Stimulated activated CD8-positive, alpha-beta memory T cell treated with anti-CD3 and anti-CD28 coated beads, Interleukin-15, amount 100 ng/mL, for 24 hours (primary cell): ENCODE data around the gene PARPBP.
"Not testable (repeated sequence)": the region's sequence is repeated elsewhere in the genome, so short reads cannot be mapped to it uniquely, and the experiment has no call there.

Experiments
- DNase-seq: peaks from one replicate; pipeline ENCODE4 v3.0.0-alpha.2; 2020; ENCODE audit warnings: low read depth

The PARPBP gene

DNA sequence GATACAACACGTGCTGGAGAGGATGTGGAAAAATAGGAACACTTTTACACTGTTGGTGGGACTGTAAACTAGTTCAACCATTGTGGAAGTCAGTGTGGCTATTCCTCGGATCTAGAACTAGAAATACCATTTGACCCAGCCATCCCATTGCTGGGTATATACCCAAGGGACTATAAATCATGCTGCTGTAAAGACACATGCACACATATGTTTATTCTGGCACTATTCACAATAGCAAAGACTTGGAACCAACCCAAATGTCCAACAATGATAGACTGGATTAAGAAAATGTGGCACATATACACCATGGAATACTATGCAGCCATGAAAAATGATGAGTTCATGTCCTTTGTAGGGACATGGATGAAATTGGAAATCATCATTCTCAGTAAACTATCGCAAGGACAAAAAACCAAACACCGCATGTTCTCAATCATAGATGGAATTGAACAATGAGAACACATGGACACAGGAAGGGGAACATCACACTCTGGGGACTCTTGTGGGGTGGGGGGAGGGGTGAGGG is 27.1 kb downstream of the PARPBP start:
- DNase-seq, result not testable (repeated sequence)

DNA sequence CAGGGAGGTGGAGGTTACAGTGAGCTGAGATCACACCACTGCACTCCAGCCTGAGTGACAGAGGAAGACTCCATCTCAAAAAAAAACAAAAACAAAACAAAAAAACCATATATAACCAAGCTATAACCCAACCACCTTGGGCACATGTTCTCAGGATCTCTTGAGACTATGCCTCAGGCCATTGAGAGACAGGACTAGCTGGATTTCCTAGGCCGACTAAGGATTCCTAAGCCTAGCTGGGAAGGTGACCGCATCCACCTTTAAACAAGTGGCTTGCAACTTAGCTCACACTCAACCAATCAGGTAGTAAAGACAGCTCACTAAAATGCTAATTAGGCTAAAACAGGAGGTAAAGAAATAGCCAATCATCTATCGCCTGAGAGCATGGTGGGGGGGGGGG is 35.2 kb downstream of the PARPBP start:
- not testable (repeated sequence) for DNase-seq

DNA sequence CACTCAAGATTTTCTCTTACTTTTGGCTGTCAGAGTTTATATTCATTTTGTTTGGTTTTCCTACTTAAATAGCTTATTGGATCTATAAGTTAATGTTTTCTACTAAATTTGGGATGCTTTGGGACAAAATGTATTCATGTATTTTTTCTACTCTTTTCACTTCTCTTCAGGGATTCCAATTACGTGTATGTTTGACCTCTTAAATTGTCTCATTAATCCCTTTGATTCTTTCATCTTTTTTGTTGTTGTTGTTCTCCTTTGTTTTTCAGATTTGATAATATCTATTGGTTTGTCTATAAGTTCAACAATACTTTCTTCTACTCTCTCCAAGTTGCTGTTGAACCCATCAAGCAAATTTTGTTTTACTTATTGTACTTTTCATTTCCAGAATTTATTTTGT is 43.4 kb downstream of the PARPBP start:
- no peak for DNase-seq

DNA sequence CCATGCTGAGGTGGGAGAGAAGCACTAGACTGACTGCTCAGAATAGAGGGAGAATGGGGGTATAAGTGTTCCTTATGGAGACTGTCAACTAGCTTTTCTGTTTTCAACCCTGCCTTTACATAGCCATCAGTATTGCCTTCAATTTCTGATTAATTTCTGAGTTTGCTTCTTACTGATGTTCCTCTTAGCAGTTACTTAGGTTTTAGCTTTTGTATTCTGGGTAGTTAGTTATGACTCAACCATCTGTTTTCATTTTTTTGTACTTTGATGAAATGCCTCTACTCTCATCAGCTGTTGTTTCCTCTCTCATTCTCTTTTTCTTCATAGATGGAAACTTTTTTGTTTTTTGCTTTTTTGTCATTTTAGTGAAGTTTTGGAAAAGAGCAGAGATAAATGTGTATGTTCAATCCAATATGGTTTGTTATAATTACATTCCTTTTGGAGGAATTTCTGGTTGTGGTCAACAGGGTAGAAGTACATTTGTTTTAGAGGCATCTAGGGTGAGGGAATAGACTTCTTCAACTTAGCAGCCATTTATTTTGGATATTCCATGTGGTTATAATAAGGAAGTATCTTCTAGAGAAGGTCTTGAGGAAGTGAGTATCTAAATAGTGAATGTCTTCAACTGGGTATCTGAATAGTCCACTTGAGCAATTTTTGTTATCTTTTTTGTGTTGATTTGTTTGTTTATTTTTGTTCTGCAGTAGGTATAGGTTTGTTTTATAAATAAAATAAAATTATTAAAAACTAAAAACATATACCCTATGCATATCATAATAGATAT is 48.0 kb downstream of the PARPBP start:
- DNase-seq, result no peak

DNA sequence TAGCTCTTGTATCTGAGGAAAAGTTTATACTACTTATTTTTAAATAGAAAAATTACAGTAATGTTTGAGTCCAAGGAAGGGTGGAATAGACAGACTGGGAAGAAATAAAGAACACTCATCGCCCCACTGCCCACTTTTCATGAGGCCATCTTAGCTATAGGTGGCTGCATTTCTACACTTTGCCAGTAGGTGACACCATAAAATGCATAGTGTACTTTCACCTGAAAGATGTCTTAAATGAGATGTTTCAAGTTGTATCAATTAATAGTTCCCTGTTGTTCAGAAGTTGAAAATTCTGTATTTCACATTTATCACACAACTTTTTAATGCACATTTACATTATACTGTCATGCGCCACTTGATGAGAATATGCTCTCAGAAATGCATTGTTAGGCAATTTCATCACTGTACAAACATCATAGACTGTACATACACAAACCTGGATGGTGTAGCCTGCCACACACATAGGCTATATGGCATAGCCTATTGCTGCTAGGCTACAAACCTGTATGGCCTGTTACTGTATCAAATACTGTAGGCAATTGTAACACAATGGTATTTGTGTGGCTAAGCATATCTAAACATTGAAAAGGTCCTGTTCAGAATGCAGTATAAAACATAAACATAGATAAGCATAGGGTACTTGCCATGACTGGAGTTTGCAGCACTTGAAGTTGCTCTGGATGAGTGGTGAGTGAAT is 50.1 kb downstream of the PARPBP start:
- no peak for DNase-seq

DNA sequence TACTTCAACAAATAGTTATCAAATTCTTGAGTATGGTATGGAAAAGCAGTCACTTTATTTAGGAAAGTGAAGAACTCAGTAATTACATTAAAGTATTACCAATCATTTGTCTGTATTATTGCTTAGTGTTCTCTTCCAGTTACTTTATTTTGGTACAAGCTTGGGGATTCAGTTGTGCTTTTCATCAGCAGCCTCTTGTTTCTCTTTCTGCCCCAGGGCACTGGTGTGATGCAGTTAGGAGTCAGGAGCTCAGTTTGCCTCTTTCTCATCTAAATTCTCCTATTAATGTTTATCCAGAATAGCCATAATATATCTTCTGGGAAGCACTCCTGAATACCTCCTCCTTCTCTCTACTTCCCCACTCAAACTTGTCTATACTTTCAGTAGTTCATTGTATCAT is 52.0 kb downstream of the PARPBP start:
- DNase-seq, result no peak

DNA sequence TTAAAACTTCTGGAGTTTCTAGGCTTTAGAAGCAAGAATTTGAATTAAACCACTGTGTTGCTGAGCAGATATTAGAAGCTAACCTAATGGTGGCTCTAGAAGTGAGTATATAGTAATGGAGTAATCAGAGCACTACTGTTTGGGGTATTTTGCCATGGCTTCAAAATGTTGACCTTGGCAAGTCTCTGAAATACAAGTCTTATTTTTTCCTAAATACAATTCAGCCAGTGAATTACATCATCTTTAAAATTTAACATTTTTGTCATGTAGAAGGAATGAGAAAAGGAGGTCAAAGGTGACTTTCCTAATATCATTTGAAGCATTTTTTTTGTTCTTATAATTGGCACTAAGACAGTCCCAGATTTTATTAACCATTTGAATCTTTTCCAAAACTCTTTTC is 52.5 kb downstream of the PARPBP start:
- DNase-seq, result no peak

DNA sequence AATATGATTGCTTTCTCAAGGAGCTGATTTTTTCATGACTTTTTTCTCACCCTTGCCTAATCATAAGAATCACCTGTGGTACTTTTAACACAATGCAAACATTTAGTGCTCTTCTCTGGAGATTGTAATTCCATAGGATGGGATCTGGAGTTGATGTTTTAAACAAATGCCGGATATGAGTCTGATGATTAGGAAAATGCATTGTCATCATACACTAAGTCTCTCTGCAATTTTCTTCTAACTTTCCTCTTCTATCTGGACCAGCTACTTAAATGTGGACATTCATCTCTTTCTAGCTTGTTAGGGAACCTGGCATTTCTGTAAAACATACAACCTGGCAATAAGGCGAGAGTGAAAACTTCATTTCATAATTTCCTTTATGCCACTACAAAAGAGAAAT is 54.1 kb downstream of the PARPBP start:
- no peak for DNase-seq

DNA sequence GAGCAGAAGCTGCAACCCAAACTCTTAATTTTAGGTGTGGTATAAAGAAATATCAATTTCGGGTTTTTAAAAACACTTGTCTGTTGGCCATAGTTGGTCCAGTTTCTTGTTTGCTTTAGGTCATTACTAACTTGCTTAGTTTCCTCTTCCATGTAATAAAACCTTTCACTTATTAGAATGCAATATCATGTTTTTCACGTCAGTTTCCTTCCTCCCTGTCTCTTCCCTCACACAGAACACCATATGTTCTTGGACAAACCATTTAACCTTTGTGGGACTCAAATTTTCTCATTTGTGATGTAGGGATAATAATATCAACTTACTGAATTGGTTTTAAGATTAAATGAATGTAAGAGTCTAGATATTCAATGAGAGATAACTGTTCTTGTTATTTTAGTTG is 54.8 kb downstream of the PARPBP start:
- DNase-seq, result no peak

DNA sequence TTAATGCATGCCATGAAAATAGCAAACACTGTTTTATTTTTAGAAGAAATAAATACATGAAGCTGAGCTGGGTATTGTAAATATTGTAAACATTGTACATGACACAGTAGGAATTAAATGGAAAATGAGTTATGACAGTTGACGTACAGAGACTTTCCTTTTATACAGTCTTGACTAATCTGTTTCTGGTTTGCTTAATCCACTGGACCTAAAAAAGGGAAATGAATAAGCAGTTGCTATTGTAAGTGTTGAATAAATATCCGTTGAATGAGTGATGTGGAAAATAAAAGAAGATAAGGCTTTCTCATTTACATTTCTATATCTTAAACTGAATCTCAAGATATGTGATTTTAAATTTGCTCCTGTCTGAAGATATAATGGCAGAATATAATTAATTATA is 62.7 kb downstream of the PARPBP start:
- no peak for DNase-seq

DNA sequence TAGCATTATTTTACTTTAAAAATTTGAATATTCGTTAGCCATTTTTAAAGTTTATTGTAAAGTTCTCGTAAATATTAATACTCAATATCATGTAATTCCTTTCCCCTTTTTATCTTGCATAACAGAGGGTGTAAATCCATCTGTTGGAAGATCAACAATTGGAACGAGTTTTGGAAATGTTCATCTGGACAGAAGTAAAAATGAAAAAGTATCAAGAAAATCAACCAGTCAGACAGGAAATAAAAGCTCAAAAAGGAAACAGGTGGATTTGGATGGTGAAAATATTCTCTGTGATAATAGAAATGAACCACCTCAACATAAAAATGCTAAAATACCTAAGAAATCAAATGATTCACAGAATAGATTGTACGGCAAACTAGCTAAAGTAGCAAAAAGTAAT is 75.8 kb downstream of the PARPBP start:
- DNase-seq, result no peak

DNA sequence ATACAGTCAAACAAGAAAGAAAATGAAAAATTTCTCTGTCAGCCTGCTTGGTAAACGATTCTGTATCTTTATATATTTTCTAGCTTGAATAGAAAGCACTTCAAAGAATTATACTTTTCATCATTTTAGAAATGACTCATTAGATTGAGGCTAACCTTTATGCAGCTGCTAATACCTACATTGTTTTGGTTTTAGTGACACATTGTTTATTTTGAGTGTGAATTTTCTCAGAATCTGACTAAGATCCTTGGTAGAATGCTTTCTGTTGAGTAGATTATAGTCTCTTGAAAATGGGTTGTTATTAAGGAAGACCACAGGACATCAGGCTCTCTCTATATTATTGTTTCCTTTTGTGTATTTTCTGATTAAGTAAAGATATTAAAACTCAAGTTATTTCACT is 77.8 kb downstream of the PARPBP start, which contains the start of gene PMCH:
PMCH (minus strand) TSS at position 45 of the 400 bp plus-strand sequence. CDS start 63 bp downstream, outside the sequence.
- DNase-seq, result no peak

DNA sequence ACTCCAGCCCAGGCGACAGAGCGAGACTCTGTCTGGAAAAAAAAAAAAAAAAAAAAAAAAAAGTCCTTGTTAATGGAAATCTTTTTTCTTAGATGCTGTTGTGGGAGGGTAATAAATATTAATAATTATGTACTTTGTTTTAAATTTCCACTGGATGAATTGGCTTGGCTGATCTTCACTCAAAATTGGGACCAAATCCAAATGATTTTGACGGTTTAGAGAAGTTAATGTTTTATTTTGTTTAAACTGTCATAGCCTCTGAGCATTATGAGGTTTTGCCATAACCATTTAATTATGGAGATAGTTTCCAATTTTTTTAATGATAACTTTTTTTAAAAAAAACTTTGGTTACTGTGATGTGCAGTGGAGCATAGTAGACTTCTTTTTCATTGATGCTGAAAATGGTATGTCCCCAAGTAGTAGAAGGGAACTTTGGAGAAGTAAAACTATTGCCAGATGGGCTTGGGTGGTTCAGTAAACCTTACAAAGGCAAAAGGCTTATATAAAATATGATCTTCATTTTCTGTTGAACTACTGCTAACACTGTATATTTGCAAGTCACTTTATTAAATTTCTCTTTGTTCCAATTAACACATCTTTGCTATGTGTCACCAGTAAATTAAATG is 81.6 kb downstream of the PARPBP start:
- DNase-seq, result no peak

DNA sequence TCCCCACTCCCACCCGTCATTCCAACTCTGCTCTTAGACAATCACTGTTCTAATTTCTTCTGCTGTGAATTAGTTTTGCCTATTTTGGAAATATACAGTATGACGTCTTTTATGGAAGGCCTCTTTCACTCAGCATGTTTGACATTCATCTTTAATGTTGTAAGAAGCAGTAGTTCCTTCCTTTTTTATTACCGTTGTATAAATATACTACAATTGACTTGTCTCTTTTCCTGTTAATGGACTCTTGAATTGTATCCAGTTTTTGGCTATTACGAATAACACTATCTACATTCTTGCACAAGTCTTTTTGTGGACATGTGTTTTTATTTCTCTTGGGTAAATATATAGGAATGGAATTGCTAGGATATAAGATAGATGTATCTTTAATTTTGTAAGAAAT is 82.6 kb downstream of the PARPBP start:
- no peak for DNase-seq

DNA sequence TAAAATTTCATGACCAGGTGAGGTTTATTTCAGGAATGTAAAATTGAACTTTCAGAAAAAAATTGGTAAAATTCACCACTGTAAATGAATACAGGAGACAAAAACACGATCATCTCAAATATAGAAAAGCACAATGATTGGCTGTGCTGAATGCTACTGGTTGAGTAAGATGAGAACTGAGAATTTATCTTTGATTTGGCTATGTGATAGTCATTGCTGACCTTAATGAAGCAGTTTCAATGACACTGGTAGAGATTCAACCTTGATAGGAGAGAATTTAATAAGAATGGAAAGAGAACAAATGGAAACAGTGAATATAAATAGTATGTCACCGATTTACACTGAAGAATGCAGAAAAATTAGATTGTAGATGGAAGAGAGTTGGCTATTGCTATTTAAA is 84.0 kb downstream of the PARPBP start:
- no peak for DNase-seq

DNA sequence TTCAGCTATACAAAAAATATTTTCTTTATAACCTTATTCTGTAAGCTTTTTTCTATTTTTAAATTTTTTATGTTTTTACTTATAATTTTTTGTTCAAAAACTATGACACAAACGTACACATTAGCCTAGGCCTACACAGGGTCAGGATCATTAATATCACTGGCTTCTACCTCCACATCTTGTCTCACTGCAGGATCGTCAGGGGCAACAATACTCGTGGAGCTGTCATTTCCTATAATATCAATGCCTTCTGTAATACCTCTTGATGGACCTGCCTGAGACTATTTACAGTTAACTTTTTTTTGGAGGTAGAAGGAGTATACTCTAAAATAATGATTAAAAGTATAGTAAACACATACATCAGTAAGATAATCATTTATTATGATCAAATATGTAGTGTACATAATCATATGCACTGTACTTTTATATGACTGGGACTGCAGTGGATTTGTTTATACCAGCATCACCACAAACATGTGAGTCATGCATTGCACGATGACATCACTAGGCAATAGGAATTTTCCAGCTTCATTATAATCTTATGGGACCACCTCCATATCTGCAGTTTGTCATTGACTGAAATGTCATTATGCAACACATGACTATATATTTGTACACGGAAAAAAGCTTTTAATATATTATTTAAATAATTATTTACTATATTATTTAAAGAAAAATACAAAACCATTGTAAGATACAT is 96.2 kb downstream of the PARPBP start:
- no peak for DNase-seq

DNA sequence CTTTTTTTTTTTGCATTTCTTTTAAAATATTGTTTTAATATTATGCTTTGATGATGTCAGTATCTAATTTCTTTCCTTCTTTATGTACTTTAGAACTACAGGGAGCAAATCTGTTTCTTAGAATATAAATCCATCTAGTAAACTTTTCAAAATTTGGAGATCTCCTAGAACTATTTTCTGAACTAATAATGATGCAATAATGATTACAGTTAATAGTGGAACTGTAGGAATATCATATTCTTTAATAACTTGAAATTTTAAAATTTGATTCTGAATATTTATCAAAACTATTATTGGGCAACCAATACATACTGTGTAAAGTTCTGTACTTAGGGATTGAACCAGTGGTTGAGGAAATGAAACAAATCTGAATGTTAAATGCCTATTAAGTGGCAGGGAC is 100.8 kb downstream of the PARPBP start:
- no peak for DNase-seq

DNA sequence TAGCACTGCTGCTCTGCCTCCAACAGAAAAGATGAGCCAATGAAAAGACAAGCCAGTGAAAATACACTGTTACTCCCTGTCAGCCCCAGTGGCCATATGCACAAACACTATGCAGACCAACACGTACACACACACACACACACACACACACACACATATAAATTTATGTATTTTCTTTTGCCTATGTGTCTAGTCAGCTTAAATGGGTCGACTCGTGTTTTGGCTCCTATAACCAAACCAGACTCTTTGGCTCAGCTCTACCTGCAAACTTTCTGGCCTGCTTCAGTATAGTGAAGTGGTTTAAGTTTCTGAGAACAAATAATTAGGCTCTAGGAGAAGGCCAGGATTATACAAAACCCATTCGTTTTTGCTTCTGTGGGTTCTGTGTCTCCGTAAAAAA is 108.0 kb downstream of the PARPBP start:
- DNase-seq, result no peak

DNA sequence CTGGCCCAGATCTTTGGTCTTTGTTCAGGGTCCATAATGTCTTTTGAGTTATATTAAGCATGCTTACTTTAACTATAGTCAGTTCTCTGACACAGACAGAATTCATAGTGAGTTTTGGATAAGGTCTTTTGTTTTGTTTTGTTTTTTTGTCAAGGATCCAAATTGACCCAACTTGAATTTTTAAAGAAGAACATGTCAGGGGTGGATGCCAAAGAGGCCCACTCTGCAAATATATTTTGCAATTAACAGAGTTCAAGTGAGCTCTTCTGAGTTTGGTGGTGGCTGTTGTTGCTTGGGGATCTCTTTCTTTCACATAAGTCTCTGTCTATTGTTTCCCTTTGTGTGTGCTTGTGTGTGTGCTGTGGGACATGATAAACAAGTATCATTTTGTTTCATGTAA is 112.1 kb downstream of the PARPBP start:
- no peak for DNase-seq

DNA sequence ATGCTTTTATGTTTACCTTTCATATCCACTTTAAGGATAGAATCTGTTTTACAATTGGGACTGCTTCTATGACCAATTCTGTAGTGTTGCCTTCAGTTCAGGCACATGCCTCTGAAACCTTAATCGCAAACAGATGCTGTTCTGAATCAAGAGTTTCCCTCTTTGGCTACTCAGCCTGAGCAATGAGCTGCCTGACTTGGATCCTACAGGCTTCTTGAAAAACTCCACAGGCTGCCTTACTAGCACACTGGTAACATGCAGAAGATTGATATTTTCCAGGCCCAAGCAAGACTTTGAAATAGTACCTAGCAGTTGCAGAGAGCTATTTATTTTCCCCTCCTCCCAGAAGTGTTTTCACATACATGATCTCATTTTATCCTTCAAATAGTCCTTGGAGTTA is 112.5 kb downstream of the PARPBP start:
- DNase-seq, result no peak

DNA sequence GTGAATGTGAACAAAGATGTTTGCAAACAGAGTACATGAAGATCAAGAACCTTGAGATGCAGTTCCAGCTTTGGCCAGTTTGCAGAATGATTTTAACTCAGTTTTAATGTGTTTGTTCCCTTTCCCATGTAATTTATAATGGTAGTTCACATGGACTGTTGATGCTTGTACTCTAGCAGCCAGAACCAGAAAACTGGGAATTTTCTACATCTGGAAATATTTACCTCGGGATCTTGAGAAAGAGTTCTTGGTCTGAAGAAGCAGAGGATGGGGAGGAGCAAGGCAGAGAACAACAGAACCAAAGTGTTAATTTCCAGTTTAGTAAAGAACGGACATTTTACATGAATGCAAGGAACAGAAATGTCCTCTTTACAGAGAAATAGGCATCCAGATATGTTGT is 114.6 kb downstream of the PARPBP start:
- DNase-seq, result no peak

DNA sequence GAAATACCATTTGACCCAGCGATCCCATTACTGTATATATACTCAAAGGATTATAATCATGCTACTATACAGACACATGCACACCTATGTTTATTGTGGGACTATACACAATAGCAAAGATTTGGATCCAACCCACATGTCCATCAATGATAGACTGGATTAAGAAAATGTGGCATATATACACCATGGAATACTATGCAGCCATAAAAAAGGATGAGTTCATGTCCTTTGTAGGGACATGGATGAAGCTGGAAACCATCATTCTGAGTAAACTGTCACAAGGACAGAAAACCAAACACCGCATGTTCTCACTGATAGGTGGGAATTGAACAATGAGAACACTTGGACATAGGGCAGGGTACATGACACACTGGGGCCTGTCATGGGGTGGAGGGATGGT is 120.9 kb downstream of the PARPBP start:
- DNase-seq, result not testable (repeated sequence)
